ENCODE measurements around the gene ANXA6.

- TF ChIP-seq SMC3 (IDR thresholded peaks at IDR 0.05; ENCODE audit: low read depth, low read length) (no peak), ELK1 (IDR thresholded peaks at IDR 0.05; ENCODE audit: borderline replicate concordance, low read depth, low read length) (no peak), RAD21 (IDR thresholded peaks at IDR 0.05; ENCODE audit: low read length) (no peak), CTCF (conservative IDR thresholded peaks at IDR 0.05; ENCODE audit: low read depth, low read length) (no peak), USF2 (IDR thresholded peaks at IDR 0.05; ENCODE audit: low read depth, low read length) (no peak)
Observed at GRCh38 chr5:151077967-151078366, 79.6 kb downstream of the ANXA6 start.

Data from IMR-90 (cell line).